ENCODE measurements around the gene PLCH1. TPM values are rescaled to one million over a fixed set of nuclear protein-coding genes. Genes with fewer than 3 reads are reported as not detected.

Gene PLCH1
- polyA plus RNA-seq, 1 experiment, result 0.06 TPM

GRCh38 chr3:155702745-155703591, 41.9 kb downstream of the PLCH1 start:
- Histone ChIP-seq H3K4me3 (ENCODE audit: low read depth, low read length) (no peak overlapping the region), H3K27me3 (ENCODE audit: control insufficient read depth, insufficient read depth, low read length) (no peaks in the 10 kb centered on the region), H3K36me3 (ENCODE audit: control insufficient read depth, insufficient read depth, low read length) (no peaks in the 10 kb centered on the region)
- CTCF ChIA-PET, result interaction anchor here (0.9 to 7.1 kb wide), 11 partner anchors 8 to 350 kb away, joined by 3 to 103 read pairs (median 7); partner anchors contain the start of gene C3orf33
- DNase-seq (ENCODE audit: low read depth), result no peak
- TF ChIP-seq CTCF (IDR thresholded peaks at IDR 0.05; ENCODE audit: insufficient read depth, low read depth, low read length), result no peak
- POLR2A ChIA-PET, result no interaction called here

GRCh38 chr3:155701882-155702465, 42.9 kb downstream of the PLCH1 start:
- TF ChIP-seq CTCF (IDR thresholded peaks at IDR 0.05; ENCODE audit: insufficient read depth, low read depth, low read length), result peak; percentile 48
- POLR2A ChIA-PET, result interaction anchor here (0.5 to 0.6 kb wide), 2 partner anchors 311 to 319 kb away, joined by 3 to 6 read pairs; no protein-coding TSS in a partner anchor
- no peak overlapping the region for H3K4me3 ChIP-seq (ENCODE audit: low read depth, low read length)
- peak; percentile 12 for DNase-seq (ENCODE audit: low read depth)
- H3K36me3 ChIP-seq (ENCODE audit: control insufficient read depth, insufficient read depth, low read length), result no peaks in the 10 kb centered on the region
- no peaks in the 10 kb centered on the region for H3K27me3 ChIP-seq (ENCODE audit: control insufficient read depth, insufficient read depth, low read length)
- CTCF ChIA-PET, result interaction anchor here (0.7 to 7.1 kb wide), 26 partner anchors 9 to 390 kb away, joined by 3 to 103 read pairs (median 4); partner anchors contain the start of gene C3orf33

- Histone ChIP-seq H3K27me3 (ENCODE audit: control insufficient read depth, insufficient read depth, low read length) (no peaks in the 10 kb centered on the region), H3K4me3 (ENCODE audit: low read depth, low read length) (no peak overlapping the region), H3K36me3 (ENCODE audit: control insufficient read depth, insufficient read depth, low read length) (no peaks in the 10 kb centered on the region)
- TF ChIP-seq CTCF (IDR thresholded peaks at IDR 0.05; ENCODE audit: insufficient read depth, low read depth, low read length), result no peak
- ChIA-PET POLR2A (no interaction called here), CTCF (no interaction called here)
- DNase-seq (ENCODE audit: low read depth), result no peak
These were observed 47.3 kb downstream of the PLCH1 start for GRCh38 chr3:155697542-155697941.

DNA sequence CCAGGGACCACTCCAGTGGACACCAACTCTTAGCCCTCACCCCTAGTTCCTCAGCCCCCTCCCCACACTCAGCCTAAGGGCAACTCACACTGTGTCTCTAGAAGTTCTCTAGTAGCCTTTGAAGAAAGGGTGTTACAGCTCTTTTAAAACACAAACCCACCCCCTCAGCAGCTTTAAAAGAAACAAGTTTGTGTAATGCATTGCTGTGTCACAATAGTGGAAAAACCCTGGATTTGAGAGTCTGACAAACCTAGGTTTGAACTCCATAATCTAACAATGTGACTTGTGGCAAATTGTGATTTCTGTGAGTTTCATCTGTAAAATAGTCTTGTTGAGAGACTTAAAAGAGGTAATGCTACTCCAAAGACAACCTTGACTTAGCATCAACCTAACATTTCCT, 54.0 kb downstream of the PLCH1 start:
- ChIA-PET CTCF (interaction anchor here (1.0 kb wide), 1 partner anchor 11 kb away, joined by 6 read pairs; no protein-coding TSS in a partner anchor), POLR2A (no interaction called here)
- H3K4me3 ChIP-seq (ENCODE audit: low read depth, low read length), result no peak overlapping the region
- DNase-seq (ENCODE audit: low read depth), result no peak
- no peaks in the 10 kb centered on the region for H3K27me3 ChIP-seq (ENCODE audit: control insufficient read depth, insufficient read depth, low read length)
- TF ChIP-seq CTCF (IDR thresholded peaks at IDR 0.05; ENCODE audit: insufficient read depth, low read depth, low read length), result no peak
- H3K36me3 ChIP-seq (ENCODE audit: control insufficient read depth, insufficient read depth, low read length), result no peaks in the 10 kb centered on the region

DNA sequence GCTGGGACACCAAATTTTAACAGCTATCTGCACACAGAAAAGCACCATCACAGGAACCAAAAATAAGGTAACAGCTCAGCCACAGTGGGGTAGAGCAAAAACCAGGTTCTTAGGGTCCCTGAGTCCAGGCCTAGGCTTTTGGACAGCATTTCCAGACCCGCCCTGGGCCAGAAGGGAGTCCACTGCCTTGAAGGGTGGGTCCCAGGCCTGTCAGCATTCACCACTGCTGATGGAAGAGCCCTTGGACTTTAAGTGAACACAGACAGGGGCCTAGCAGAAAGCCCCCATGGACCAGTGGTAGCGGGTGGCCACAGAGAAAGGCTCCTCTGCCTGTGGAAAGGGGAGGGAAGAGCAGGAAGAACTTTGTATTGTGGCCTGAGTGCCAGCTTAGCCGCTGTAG, 56.4 kb downstream of the PLCH1 start:
- no peak for DNase-seq (ENCODE audit: low read depth)
- TF ChIP-seq CTCF (IDR thresholded peaks at IDR 0.05; ENCODE audit: insufficient read depth, low read depth, low read length), result no peak
- H3K4me3 ChIP-seq (ENCODE audit: low read depth, low read length), result no peak overlapping the region
- ChIA-PET POLR2A (no interaction called here), CTCF (interaction anchor here (1.1 to 2.0 kb wide), 2 partner anchors 12 to 306 kb away, joined by 3 to 5 read pairs; no protein-coding TSS in a partner anchor)
- no peaks in the 10 kb centered on the region for H3K36me3 ChIP-seq (ENCODE audit: control insufficient read depth, insufficient read depth, low read length)
- H3K27me3 ChIP-seq (ENCODE audit: control insufficient read depth, insufficient read depth, low read length), result no peaks in the 10 kb centered on the region

Measured in BJ (cell line).